Germinal center (tissue), 1 donor: Measurements from ENCODE around the gene AFAP1L2.

ENCODE experiments used
- DNase-seq: peaks from one replicate; pipeline ENCODE4 v3.0.0; 2012; ENCODE audit warnings: mixed read lengths, low spot score

AFAP1L2 gene

GRCh38 chr10:114412907-114413797, 8.8 kb upstream of the AFAP1L2 start:
- no peak for DNase-seq

- DNase-seq, result no peak
These were observed 4.7 kb upstream of the AFAP1L2 start for GRCh38 chr10:114408968-114409444.

GRCh38 chr10:114408112-114408967, 4.0 kb upstream of the AFAP1L2 start:
- no peak for DNase-seq

- no peak for DNase-seq
These were observed 2.2 kb upstream of the AFAP1L2 start for GRCh38 chr10:114406455-114406854.

GRCh38 chr10:114405011-114405350, 679 bp upstream of the AFAP1L2 start:
- DNase-seq, result no peak

- no peak for DNase-seq
These were observed 651 bp downstream of the AFAP1L2 start for GRCh38 chr10:114403541-114404161.

- no peak for DNase-seq
These were observed 1.3 kb downstream of the AFAP1L2 start for GRCh38 chr10:114402871-114403540.

- no peak for DNase-seq
These were observed 2.1 kb downstream of the AFAP1L2 start for GRCh38 chr10:114402233-114402632.

- no peak for DNase-seq
These were observed 3.0 kb downstream of the AFAP1L2 start for GRCh38 chr10:114401195-114401791.

- DNase-seq, result no peak
These were observed 4.2 kb downstream of the AFAP1L2 start for GRCh38 chr10:114400091-114400490.

- no peak for DNase-seq
These were observed 4.7 kb downstream of the AFAP1L2 start for GRCh38 chr10:114399576-114399975.

GRCh38 chr10:114398587-114399331, 5.5 kb downstream of the AFAP1L2 start:
- no peak for DNase-seq

- DNase-seq, result no peak
These were observed 6.6 kb downstream of the AFAP1L2 start for GRCh38 chr10:114397651-114398145.

- no peak for DNase-seq
These were observed 7.8 kb downstream of the AFAP1L2 start for GRCh38 chr10:114396464-114396863.

- DNase-seq, result no peak
These were observed 8.8 kb downstream of the AFAP1L2 start for GRCh38 chr10:114395366-114396022.

- no peak for DNase-seq
These were observed 9.8 kb downstream of the AFAP1L2 start for GRCh38 chr10:114394531-114394930.

- DNase-seq, result no peak
These were observed 10.4 kb downstream of the AFAP1L2 start for GRCh38 chr10:114393886-114394285.

GRCh38 chr10:114393482-114393881, 10.8 kb downstream of the AFAP1L2 start:
- DNase-seq, result no peak

GRCh38 chr10:114392112-114392835, 12.0 kb downstream of the AFAP1L2 start:
- DNase-seq, result no peak
